NCI-H128 (cell line): Measurements from ENCODE around the gene EEPD1.

Experiments
- DNase-seq: peaks from one replicate; lab custom pipeline; 2025; ENCODE audit not compliant: unreplicated experiment; lab: John Stamatoyannopoulos, UW

EEPD1 gene

DNA sequence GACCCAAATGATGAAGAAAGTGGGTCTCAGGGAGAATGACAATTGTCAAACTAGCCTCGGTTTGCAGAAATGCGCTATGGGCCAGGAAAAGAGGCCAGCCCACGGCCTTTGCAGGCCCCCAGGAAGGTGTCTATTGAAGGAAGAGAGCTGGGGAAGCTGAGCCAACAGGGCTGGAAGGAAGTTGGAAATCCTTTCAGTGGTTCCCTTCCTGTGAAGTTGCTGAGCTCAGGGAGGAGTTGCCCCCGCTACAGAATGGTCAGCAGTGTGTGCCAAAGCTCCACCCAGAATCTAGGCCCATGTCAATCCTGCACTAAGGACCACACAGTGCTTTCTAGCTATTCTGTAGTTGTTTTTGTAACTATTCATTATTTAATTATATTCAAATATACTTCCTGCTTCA is 145.1 kb downstream of the EEPD1 start:
- DNase-seq: no peak

GRCh38 chr7:36299223-36299774 is 146.2 kb downstream of the EEPD1 start:
- no peak for DNase-seq

DNA sequence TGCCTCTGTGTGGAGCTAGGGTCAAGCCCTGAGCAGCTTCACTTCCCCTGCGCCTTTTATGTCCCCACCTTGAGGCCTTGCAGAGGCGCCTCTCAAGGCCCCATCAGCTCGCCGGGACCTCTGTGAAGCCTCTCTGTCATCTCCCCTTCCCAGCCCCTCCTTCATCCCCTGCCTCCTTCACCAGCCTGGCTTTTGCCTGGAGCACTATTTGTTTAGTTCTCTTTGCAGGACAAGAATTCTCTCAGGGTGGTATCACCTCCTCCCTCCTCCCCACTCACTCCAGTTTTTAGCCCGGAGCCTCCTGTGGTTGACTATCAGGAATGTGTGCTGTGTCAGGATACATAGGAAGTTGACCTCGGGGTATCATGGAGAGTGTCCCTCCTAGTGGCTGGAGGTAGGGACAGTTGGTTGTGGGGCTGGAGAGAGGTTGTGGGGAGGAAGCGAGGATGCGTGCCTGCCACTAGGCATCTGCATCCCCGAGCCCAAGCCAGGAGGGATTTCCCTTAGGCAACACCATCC is 146.8 kb downstream of the EEPD1 start:
- DNase-seq: no peak

GRCh38 chr7:36300696-36301350 is 147.8 kb downstream of the EEPD1 start:
- DNase-seq: no peak

DNA sequence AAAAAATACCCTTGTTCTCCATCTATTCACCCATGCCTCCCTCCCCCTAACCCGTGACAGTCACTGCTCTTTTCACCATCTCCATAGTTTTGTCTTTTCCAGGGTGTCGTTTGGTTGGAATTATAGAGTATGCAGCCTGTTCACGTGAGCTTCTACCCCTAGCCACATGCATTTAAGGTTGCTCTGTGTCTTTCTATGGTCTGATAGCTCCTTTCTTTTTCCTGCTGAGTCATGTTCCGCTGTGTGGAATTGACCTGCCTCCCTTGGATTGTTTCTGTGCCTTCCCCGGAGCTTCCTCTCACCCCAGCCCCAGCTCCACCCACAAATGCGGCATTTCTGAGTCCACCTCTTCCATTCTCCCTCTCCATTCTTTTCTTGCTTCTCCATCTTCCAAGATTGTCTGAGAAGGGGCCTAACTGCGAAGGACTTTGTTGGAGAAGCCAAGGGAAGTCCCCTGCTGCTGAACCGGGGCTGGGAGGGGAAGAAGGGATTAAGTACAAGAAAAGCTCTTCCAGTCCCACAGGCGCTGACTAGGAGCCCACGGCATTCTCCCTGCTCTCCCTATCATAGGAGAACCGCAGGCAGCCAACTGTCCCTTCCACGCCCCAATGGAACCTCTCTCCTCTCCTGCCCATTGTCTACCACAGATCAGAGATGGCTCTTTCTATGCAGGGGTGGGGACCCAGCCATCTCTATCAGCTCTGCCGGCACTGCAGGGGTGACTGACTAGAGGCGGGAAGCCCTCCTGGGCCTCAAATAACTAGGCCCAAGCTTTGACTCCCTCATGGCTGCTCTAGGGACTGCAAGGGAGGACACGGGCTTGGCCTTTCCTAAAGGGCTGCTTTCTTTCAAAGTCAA is 149.1 kb downstream of the EEPD1 start:
- DNase-seq: no peak

GRCh38 chr7:36303202-36304098 is 150.4 kb downstream of the EEPD1 start:
- peak; percentile 61 for DNase-seq

DNA sequence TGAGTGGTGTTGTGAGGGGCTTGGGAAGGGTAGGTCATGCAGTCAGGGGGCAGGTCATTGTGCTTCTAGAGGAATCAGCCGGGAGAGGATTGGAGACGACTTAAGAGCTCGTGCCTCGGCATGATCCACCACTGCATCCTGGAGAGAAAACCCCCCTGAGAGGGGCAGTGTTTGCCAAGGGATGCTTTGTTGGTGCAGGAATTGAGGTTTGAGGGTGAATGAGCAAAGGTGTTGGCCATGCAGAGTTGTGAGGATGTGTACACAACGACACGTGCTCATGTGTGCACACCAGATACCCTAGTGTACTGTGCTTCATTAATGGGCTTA is 151.0 kb downstream of the EEPD1 start:
- no peak for DNase-seq

- no peak for DNase-seq
Measured at GRCh38 chr7:36305226-36305625, 152.2 kb downstream of the EEPD1 start.

DNA sequence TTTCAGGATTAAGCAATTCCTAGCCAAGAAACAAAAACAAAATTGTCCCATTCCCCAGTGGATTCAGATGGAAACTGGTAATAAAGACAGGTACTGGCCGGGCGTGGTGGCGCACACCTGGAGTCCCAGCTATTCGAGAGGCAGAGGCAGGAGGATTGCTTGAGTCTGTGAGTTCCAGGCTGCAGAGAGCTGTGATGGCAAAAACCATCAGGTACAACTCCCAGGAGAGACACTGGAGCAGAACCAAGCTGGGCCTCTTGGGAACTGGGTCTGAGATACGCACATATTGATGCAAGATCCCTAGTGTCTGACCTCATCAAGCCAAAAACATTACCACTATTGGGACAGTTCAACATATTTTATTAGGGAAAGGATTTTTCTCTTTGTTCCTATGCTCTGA is 152.6 kb downstream of the EEPD1 start:
- no peak for DNase-seq

DNA sequence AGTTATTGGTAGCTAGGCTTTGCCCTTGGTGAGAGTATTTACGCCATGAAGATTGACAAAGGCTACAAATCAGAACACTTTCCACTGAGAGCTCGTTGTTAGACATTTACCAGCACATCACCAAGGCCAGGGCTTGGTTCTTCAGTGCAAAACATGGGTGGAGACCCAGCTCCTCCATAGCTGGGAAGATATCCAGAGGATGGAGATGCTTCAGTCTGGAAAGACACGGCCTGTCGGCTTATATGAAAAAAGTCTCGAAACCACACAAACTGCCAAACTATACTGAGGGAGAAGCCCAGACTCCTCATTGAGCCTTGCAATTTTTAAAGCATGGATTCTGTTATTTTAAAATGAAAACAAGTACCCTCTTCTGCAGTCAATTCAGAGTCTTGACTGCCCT is 153.2 kb downstream of the EEPD1 start:
- no peak for DNase-seq

- no peak for DNase-seq
Measured at GRCh38 chr7:36306722-36307121, 153.7 kb downstream of the EEPD1 start.

DNA sequence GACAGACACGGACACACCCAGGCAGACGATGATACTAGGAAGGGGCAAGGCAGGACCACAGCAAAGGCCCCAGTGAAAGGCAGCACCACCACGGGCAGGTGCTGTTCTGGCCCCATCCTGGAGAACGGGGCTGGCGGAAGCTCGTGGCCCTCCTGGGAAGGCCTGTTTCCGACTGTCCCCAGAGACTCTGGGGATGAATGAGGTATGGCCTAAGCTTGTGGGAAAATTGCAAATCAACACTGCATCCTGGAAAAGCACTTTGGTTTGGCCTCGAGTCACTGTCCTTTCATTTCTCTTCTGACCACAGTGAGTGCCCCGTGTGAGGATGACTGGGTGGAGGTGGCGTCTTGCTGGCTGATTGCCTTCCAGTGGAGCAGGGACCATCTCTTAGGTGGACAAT is 155.0 kb downstream of the EEPD1 start:
- no peak for DNase-seq

- no peak for DNase-seq
Measured at GRCh38 chr7:36309301-36309700, 156.2 kb downstream of the EEPD1 start.

GRCh38 chr7:36309716-36310115 is 156.7 kb downstream of the EEPD1 start:
- no peak for DNase-seq

- no peak for DNase-seq
Measured at GRCh38 chr7:36310897-36311296, 157.8 kb downstream of the EEPD1 start.

DNA sequence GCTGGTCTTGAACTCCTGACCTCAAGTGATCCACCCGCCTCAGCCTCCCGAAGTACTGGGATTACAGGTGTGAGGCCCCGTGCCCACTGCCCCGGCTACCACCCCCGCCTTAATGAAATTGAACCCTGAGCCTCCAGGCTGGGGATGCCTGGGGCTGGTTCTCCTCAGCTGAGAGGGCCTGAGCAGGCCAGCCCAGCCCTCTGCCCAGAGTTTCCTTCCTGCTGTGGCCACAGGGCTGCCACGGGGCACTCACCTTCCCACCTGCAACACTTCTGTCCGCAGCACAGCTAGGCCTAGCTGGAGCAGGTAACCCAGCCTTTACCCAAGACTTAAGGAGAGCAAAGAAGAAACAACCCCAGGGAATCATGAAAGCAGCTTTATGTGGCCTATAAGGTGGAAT is 158.5 kb downstream of the EEPD1 start:
- no peak for DNase-seq

- DNase-seq: no peak
Measured at GRCh38 chr7:36312064-36312914, 159.2 kb downstream of the EEPD1 start.

- no peak for DNase-seq
Measured at GRCh38 chr7:36312915-36313334, 159.9 kb downstream of the EEPD1 start.

GRCh38 chr7:36313607-36314006 is 160.6 kb downstream of the EEPD1 start:
- DNase-seq: no peak

DNA sequence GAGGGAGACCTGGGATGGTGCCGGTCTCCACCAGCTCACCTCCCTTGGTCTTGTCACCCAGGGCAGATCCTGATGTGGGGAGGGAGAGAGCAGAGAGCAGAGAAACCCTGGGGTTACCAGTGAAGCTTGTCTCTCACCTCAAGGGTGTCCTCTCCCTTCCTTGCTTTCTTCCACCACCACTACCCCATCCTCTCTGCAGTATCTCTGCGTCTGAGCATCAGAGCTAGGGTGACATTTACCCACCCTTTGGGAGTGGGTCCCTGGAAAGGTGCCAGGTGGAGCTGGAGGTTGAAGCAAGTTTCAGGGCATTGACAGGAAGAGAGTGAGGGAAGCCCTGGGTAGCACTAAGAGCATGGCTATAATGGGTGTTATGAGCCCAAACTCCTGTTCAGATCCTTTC is 161.4 kb downstream of the EEPD1 start:
- no peak for DNase-seq
